Activated CD4-positive, CD25-positive, alpha-beta regulatory T cell treated with anti-CD3 and anti-CD28 coated beads, Interleukin-2, amount 50 U/mL, for 72 hours (primary cell): ENCODE results near the gene LMX1B.

ENCODE experiments used
- DNase-seq: peaks from one replicate; pipeline ENCODE4 v3.0.0; 2021

The LMX1B gene

GRCh38 chr9:126663661-126664072 is 49.9 kb downstream of the LMX1B start:
- DNase-seq = no peak

- no peak for DNase-seq
Measured at GRCh38 chr9:126664900-126665643, 51.3 kb downstream of the LMX1B start.

- no peak for DNase-seq
Measured at GRCh38 chr9:126665644-126666035, 51.9 kb downstream of the LMX1B start.

DNA sequence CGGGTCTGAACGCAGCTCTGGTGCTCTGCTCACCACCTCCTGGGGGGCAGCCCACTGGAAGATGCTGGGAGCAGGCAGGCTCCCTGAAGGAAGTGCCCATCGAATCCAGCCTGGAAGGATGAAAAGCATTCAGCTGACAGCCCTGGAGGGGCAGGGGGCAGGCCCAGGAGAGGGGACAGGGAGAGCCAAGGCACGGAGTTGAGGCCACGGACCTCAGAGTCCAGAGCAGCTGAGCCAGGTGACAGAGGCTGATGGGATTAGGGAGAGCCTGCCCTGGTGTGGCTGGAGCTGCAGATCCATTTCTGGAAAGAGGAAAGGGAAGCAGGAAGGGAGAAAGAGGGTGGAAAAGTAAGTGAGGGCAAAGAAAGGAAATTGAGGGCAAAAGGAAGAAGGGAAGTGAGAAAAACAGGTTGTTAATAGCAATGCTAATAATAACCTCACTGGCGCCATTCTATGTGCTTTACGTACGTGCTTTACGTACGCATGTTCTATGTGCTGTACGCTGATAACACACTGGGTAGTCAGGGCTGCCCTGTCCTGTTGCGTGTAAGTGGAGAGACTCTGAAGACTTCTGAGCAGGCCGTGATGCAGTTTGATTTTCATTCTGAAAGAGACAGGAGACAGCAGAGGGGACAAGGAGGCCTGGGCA is 52.6 kb downstream of the LMX1B start:
- DNase-seq = no peak

- no peak for DNase-seq
Measured at GRCh38 chr9:126667190-126668055, 53.7 kb downstream of the LMX1B start.

DNA sequence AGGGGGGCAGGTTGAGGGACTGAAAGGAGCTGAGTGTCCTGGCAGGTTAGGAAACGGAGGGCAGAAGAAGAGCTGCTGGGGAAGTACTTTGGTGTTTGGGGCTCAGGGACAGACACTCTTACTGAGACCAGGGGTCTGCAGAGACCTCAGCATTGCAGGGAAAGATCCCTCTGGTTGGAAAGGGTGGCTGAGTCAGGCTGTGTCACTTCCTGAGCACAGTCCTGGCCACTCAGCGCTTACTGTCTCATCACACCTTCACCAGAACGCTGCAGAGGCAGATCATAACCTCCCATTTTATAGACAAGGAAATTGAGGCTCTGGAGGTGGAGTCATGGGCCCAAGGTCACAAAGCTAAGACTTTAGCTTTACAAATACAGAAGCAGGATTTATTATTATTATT is 54.3 kb downstream of the LMX1B start:
- no peak for DNase-seq

GRCh38 chr9:126669108-126669507 is 55.4 kb downstream of the LMX1B start:
- no peak for DNase-seq

DNA sequence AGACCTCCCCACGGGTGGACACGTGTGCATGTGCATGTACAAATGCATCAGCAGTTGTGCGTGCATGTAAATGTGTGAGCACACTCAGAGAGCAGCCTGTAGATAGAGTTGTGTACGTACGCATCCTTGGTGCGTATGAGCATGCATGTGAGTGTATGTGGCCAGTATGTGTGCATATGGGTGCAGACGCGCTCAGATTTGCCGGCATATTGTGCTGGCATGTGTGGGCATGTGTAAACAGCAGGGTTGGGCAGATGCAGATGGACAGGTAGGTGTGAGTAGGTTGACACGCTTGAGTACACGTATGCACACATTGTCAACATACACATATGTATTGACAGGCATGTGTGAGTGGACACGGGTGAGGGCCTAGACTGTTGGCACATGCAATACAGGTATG is 56.5 kb downstream of the LMX1B start:
- DNase-seq = no peak

DNA sequence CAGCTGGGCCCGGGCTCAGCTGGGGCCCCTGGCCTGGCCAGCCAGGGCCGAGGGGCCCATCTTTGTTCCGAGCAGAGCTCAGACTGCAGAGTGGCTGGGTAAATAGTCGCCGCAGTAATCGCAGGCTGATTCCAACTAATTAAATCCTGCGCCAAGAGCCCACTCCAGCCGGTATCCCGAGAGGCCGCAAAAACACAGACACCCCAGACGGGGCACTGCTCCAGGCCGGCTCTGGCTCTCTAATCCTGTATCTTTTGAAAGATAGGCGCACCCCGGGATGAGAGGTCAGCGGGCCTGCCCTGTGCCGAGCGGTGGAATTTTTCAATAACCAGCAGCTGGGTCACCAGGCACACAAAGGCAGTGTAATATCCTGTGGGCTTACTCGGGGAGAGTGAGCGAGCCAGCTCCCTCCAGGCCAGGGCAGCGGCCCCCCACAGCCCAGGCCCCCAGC is 57.7 kb downstream of the LMX1B start:
- DNase-seq = no peak

GRCh38 chr9:126671983-126672382 is 58.3 kb downstream of the LMX1B start:
- DNase-seq = no peak

GRCh38 chr9:126672634-126673284 is 59.0 kb downstream of the LMX1B start:
- no peak for DNase-seq

GRCh38 chr9:126673689-126674364 is 60.1 kb downstream of the LMX1B start:
- no peak for DNase-seq

DNA sequence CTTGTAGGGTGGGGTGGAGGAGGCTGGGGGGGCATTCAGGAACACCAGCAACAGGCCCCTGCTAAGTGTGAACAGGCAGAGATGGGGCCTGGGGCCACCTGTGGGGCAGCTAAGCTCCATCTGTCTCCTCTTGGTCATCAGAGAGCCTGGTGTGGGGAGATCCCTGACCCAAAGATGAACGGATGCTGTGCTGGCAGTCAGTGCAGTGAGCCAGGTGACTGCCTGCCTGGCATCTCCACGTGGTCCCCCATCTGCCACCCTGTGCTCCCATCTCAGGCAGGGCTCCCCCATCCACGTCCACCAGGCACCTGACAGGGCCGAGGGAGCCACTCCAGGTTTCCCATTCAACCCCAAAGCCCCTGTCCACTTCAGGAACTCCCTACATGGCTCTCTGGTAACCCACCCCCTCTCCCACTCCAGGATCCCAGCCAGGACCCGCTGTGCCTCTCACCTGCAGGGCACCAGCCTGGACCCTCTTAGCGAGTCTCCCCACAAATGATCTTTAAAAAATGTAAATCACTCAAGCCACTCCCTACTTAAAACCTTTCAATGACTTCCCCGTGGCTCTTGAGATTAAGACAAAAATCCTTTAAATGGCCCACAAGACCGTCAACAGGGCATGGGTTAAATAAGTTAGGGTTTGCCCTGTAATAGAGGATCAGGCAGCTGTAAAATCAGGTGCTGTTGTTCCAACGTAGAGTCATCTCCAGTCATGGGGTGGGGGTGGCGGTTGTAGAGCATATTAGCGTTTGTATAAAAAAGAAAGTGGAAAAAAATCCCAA is 60.8 kb downstream of the LMX1B start:
- DNase-seq = no peak

DNA sequence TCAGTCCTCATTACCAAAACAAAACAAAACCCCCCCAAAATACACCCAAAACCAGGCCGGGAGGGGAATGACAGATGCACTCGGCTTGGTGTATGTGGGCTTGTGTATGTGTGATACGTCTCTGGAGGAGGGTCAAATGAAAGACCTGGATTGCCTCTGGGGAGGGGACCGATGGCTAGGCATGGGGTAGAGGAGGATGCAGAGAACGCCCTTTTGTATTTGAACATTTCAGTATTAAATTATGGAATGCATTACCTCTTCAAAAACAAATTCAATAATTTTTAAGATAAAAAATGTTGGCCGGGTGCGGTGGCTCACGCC is 61.4 kb downstream of the LMX1B start:
- DNase-seq = no peak

GRCh38 chr9:126676102-126676684 is 62.5 kb downstream of the LMX1B start:
- no peak for DNase-seq

GRCh38 chr9:126676685-126677143 is 63.0 kb downstream of the LMX1B start:
- no peak for DNase-seq

GRCh38 chr9:126677188-126678084 is 63.7 kb downstream of the LMX1B start:
- no peak for DNase-seq

- no peak for DNase-seq
Measured at GRCh38 chr9:126678989-126679388, 65.3 kb downstream of the LMX1B start.

GRCh38 chr9:126681336-126681735 is 67.6 kb downstream of the LMX1B start:
- no peak for DNase-seq

DNA sequence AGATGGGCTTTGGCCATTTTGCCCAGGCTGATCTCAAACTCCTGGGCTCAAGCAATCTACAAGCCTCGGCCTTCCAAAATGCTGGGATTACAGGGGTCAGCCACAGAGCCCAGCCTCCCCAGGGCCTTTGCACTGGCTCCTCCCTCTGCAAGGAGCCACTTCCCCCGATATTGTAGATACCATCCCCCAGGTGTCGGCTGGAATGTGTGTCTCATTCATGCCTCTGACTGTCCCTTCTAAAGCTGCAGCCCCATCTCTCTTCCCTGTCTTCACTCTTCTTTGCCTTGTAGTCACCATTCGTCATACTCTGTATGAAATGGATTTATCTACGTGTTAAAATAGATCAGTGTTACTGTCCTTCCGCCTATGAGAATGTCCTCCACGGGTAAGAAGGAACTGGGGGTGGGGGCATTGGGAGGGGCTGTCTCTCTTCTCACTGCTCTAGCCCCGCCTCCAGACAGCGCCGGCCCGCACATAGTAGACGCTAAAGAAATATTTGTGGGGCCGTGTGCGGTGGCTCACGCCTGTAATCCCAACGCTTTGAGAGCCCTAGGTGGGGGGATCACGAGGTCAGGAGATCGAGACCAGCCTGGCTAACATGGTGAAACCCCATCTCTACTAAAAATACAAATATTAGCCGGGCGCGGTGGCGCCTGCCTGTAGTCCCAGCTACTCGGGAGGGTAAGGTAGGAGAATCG is 68.5 kb downstream of the LMX1B start:
- DNase-seq = no peak
